NCI-H526 treated with DMSO at 0.1 percent for 48 hours (cell line): ENCODE data around the gene BSDC1.
A peak's percentile ranks its signal among the peaks of the same experiment; 100 is the strongest.

Experiments
- DNase-seq: peaks from one replicate; lab custom pipeline; 2025; lab: John Stamatoyannopoulos, UW

Gene BSDC1

GRCh38 chr1:32394890-32395432 lies 720 bp upstream of the BSDC1 start:
- DNase-seq = peak; percentile 61

GRCh38 chr1:32393832-32394140 lies 455 bp downstream of the BSDC1 start:
- no peak for DNase-seq

DNA sequence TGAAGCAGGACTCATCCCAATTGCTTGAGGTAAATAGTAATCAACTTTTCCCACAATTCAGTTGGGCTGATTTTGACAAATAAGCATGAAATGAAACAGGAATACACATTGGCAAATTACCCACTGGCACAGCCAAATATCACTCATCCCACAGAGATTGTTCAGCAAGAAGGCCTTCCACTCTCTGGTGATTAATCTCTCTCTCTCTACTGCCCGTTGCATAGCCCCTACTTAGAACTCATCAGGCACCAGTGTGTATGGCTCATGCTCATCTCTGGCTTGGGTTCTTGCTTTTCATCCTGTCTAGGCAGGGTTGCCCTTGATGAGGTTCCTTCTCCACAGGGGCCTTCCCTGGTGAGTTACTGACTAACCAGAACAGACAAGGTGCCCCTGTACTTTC lies 1.1 kb downstream of the BSDC1 start:
- DNase-seq = no peak

- DNase-seq = no peak
Measured at GRCh38 chr1:32392325-32392724, 1.9 kb downstream of the BSDC1 start.

- DNase-seq = no peak
Measured at GRCh38 chr1:32390904-32391870, 3.1 kb downstream of the BSDC1 start.

DNA sequence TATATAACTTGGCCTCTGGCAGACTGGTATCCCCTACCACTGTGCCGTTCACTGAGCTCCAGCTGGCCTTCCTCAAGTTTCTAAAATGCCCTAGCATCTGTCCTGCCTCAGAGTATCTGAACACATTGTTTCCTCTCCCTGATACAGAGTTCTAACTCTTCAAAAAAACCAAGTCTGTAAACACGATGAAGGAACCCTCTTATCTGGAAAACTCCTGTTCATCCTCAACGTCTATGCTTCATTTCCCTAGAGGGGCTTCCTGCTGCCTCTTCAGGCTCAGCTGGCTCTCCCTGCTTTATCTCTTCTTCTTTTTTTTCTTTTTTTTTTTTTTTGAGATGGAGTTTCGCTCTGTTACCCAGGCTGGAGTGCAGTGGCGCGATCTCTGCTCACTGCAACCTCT lies 5.6 kb downstream of the BSDC1 start:
- no peak for DNase-seq

- DNase-seq = no peak
Measured at GRCh38 chr1:32386676-32387392, 7.4 kb downstream of the BSDC1 start.

GRCh38 chr1:32380057-32380456 lies 14.2 kb downstream of the BSDC1 start:
- no peak for DNase-seq

DNA sequence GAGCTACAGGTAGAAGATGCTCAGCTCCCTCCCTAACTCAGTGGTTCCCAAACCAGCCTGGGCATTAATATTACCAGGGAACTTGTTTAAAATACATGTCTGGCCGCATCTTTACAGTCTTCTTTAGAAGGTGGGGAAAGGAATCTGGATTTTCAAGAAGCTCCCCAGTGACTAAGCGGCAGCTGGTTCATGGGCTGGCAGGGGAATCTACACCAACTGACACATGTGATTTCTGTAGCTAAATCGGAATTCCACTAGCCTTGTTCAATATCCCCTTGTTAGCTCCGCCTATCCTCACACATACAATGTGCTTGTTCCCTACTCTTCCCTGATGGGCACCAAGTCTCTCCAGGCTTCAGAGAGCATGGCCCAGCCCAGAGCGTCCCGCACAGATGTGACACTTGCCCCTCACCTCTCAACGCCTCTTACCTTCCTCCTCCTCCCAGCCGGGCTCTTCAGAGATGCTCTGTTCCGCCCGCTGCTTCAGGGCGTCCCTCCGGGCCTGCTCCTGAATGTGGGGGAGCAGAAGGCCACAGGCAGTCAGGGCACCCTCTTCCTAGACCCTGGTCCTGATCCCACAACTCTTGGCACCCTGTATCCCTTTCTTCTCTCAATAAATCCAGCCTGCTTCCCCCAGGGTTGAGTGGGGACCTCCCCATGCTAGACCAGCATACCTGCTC lies 16.6 kb downstream of the BSDC1 start:
- DNase-seq = no peak

DNA sequence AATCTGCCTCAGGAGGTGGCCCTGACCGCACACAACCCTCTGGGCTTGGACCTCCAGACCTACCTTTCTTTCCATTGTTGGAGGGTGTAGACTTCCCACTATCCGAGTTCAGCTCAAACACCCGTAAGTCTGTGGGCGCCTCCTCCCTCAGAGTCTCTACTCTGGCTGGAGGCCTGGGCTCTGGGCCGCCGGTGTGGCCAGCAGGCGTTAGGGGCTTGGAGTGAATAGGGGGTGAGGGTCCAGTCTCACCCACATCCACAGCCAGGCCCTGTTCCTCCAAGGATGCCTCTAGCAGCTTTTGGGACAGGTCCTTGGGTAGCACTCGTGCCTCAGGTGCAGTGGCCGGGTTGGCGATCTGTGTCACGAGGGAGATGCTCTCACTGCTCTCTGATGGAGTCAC lies 18.0 kb downstream of the BSDC1 start:
- no peak for DNase-seq

GRCh38 chr1:32373996-32374592 lies 20.1 kb downstream of the BSDC1 start:
- DNase-seq = no peak

- no peak for DNase-seq
Measured at GRCh38 chr1:32372149-32372756, 22.0 kb downstream of the BSDC1 start.

- DNase-seq = no peak
Measured at GRCh38 chr1:32367912-32368635, 26.2 kb downstream of the BSDC1 start.

GRCh38 chr1:32365445-32365844 lies 28.8 kb downstream of the BSDC1 start:
- no peak for DNase-seq

GRCh38 chr1:32364836-32365235 lies 29.4 kb downstream of the BSDC1 start:
- no peak for DNase-seq

- DNase-seq = no peak
Measured at GRCh38 chr1:32363713-32364112, 30.5 kb downstream of the BSDC1 start.

DNA sequence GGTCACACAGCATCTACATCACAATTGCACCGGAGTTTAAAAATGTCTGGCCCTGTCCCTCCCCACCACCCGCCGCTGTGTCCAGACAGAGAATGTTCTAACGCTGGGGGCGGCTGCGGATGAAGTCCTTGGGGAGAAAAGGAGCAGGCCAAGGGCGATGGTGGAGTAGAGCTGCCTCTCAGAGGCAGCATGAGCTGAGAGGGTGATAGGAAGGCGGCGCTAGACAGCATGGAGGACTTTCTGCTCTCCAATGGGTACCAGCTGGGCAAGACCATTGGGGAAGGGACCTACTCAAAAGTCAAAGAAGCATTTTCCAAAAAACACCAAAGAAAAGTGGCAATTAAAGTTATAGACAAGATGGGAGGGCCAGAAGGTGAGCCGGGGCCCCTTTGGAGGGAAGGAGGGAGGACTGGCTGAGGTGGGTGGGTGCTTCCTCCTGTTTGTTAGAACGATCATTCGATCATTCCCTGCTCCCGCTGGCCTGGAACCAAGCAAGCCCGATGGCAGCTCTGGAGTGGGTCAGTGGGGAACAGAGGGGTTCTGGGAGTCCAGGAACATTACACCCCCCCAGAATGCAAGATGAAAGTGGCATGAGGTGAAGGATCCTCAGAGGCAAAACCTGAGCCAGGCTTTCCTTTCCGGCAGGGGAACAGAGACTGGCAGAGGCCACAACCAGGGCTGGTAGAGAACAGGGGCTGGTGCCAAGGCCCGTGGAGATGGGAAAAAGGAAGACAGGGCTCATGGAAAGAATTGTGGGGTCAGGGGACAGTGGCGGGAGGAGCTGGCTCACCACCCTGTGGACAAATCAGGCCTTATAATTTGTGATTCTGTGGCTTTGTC lies 31.5 kb downstream of the BSDC1 start, which contains the start of the genes FAM229A and TSSK3:
Gene FAM229A (minus strand): TSS at position 12 of the 840 bp plus-strand sequence. CDS start 394 bp downstream, outside the sequence.
Gene TSSK3 (plus strand): TSS at position 66 of the 840 bp plus-strand sequence. CDS start 163 bp downstream, at position 229.
- no peak for DNase-seq

DNA sequence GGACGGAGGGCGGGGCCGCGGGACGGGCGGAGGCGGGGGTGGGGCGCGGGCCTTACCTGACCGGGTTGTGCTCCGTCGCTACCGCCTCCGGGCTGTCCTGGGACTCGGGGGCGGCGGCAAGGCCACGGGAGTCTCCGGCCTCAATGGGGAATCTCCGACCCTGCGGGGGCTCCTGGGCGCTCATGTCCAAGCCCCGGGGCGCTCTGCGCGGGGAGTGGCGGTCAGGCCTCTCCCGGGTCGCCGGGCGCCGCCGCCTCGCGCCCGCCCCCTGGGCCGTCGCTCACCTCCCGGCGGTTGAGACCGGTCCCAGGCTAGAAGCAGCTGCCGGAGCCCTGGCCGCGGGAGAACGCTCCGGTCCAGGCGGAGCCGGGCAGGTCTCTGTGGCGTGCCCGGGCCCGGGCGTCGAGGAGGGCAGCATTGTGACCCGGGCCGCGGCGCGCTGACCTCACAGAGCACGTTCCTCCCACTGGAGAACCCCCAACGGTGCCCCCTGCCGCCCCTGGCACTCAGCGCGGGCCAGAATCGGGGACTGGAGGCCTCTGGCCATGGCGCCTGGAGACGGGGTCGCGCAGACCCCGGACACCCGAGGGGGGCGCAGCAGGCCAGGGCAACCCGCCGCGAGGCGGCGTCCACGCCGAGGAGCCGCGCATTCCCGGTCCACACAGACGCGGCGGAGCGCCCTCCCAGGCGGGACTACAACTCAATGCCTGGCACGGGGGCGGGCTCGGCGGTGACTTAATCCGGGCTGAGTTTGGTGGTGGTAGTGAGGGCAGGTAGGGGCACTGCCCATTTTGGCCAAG lies 32.4 kb downstream of the BSDC1 start:
- DNase-seq = no peak

GRCh38 chr1:32361308-32361673 lies 33.0 kb downstream of the BSDC1 start:
- no peak for DNase-seq
